Measurements from ENCODE around the gene ADCY5.

Gene ADCY5

DNA sequence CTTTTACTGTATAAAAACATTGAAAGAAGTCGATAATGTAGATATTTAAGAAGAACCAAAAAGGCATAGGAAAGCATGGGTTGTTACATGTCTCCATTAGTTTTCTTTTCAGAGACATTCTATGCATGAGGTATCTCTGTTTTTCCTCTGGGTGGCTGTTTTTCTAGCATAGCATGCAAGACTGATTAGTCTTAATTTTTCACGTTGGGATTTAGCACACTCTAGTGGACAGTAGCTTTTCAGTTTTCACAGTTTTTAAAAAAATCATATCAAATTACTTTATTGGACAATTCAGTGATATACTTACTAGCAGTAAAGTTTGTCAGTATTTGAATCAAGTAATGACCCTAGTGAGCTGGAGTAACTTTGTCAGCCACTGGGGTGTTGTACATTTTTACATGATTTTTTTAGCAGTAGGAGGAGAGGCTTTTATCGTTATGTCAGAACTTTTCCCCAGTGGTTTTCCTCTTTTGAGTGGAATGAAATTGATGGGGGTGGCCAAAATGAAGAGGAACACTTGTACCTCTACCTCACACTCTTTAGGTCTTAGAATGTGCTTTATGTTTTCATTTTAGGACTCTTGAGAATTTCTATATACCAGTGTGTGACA, 190.0 kb downstream of the ADCY5 start (continued):
- TF ChIP-seq ZNF473 (tag by site-specific recombination; IDR thresholded peaks at IDR 0.05) = no peak
- no peak for TF ChIP-seq ZNF121 (tag by site-specific recombination; IDR thresholded peaks at IDR 0.05)
- no peak for TF ChIP-seq ZNF792 (tag by site-specific recombination; IDR thresholded peaks at IDR 0.05)
- TF ChIP-seq, protein P1, sequence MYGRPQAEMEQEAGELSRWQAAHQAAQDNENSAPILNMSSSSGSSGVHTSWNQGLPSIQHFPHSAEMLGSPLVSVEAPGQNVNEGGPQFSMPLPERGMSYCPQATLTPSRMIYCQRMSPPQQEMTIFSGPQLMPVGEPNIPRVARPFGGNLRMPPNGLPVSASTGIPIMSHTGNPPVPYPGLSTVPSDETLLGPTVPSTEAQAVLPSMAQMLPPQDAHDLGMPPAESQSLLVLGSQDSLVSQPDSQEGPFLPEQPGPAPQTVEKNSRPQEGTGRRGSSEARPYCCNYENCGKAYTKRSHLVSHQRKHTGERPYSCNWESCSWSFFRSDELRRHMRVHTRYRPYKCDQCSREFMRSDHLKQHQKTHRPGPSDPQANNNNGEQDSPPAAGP (tag by site-specific recombination; IDR thresholded peaks at IDR 0.05) = no peak
- no peak for TF ChIP-seq ZNF621 (tag by site-specific recombination; IDR thresholded peaks at IDR 0.05)
- TF ChIP-seq ZNF132 (tag by site-specific recombination; IDR thresholded peaks at IDR 0.05; ENCODE audit: borderline replicate concordance) = no peak

GRCh38 chr3:123258359-123258758, 190.5 kb downstream of the ADCY5 start:
- Histone ChIP-seq H3K4me3 (ENCODE audit: low read depth, low read length) (no peak overlapping the region), H3K36me3 (ENCODE audit: control insufficient read depth in 2 of 2, insufficient read depth in 1 of 2, low read length in 2 of 2) (peaks cover 0 to 9% of the 10 kb centered on the region in 2 experiments; a peak in 2 of 3 replicates), H3K9me3 (ENCODE audit: control insufficient read depth, insufficient read depth, low read depth, low read length) (no peaks in the 10 kb centered on the region), H3K4me1 (ENCODE audit: control insufficient read depth, insufficient read depth, low read length) (peaks cover 2% of the 10 kb centered on the region; the same call in 1 of the 2 replicates), H3K27ac (ENCODE audit: extremely low read depth, low read depth, low read length) (no peak overlapping the region)
- ChIA-PET CTCF (interaction anchor here (0.7 to 1.6 kb wide), 4 partner anchors 275 to 850 kb away, joined by 3 to 6 read pairs (median 4); no protein-coding TSS in a partner anchor), POLR2A (no interaction called here)
- TF ChIP-seq ZNF19 (tag by site-specific recombination; IDR thresholded peaks at IDR 0.05; ENCODE audit: low read depth) (no peak), ZNF561 (tag by site-specific recombination; IDR thresholded peaks at IDR 0.05; ENCODE audit: borderline replicate concordance) (no peak), ZNF302 (tag by site-specific recombination; IDR thresholded peaks at IDR 0.05; ENCODE audit: low read depth) (no peak)

- ChIA-PET POLR2A (no interaction called here), CTCF (interaction anchor here (1.7 kb wide), 1 partner anchor 313 kb away, joined by 4 read pairs; no protein-coding TSS in a partner anchor)
- peaks cover 0 to 14% of the 10 kb centered on the region in 2 experiments; a peak in 2 of 3 replicates for H3K36me3 ChIP-seq (ENCODE audit: control insufficient read depth in 2 of 2, insufficient read depth in 1 of 2, low read length in 2 of 2)
- H3K9me3 ChIP-seq (ENCODE audit: control insufficient read depth, insufficient read depth, low read depth, low read length) = no peaks in the 10 kb centered on the region
- no peak for TF ChIP-seq ZFP3 (tag by site-specific recombination; IDR thresholded peaks at IDR 0.05; ENCODE audit: low read depth)
- TF ChIP-seq ZNF707 (tag by site-specific recombination; IDR thresholded peaks at IDR 0.05) = no peak
- TF ChIP-seq ZNF792 (tag by site-specific recombination; IDR thresholded peaks at IDR 0.05) = no peak
- TF ChIP-seq ZNF518A (tag by site-specific recombination; conservative IDR thresholded peaks at IDR 0.05; ENCODE audit: low read depth) = no peak
- TF ChIP-seq, protein P2, sequence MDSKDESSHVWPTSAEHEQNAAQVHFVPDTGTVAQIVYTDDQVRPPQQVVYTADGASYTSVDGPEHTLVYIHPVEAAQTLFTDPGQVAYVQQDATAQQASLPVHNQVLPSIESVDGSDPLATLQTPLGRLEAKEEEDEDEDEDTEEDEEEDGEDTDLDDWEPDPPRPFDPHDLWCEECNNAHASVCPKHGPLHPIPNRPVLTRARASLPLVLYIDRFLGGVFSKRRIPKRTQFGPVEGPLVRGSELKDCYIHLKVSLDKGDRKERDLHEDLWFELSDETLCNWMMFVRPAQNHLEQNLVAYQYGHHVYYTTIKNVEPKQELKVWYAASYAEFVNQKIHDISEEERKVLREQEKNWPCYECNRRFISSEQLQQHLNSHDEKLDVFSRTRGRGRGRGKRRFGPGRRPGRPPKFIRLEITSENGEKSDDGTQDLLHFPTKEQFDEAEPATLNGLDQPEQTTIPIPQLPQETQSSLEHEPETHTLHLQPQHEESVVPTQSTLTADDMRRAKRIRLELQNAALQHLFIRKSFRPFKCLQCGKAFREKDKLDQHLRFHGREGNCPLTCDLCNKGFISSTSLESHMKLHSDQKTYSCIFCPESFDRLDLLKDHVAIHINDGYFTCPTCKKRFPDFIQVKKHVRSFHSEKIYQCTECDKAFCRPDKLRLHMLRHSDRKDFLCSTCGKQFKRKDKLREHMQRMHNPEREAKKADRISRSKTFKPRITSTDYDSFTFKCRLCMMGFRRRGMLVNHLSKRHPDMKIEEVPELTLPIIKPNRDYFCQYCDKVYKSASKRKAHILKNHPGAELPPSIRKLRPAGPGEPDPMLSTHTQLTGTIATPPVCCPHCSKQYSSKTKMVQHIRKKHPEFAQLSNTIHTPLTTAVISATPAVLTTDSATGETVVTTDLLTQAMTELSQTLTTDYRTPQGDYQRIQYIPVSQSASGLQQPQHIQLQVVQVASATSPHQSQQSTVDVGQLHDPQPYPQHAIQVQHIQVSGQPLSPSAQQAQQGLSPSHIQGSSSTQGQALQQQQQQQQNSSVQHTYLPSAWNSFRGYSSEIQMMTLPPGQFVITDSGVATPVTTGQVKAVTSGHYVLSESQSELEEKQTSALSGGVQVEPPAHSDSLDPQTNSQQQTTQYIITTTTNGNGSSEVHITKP (tag by site-specific recombination; IDR thresholded peaks at IDR 0.05) = no peak
- no peak for TF ChIP-seq FEZF1 (tag by site-specific recombination; IDR thresholded peaks at IDR 0.05)
- no peak for TF ChIP-seq ZNF335 (tag by site-specific recombination; conservative IDR thresholded peaks at IDR 0.05)
- no peak for TF ChIP-seq ZBTB21 (tag by site-specific recombination; IDR thresholded peaks at IDR 0.05)
- TF ChIP-seq ZNF155 (tag by site-specific recombination; IDR thresholded peaks at IDR 0.05) = no peak
- no peak for TF ChIP-seq ZNF544 (tag by site-specific recombination; IDR thresholded peaks at IDR 0.05)
- TF ChIP-seq ZBTB1 (tag by site-specific recombination; IDR thresholded peaks at IDR 0.05) = no peak
- TF ChIP-seq YY1 (tag by site-specific recombination; IDR thresholded peaks at IDR 0.05) = no peak
- no peak for TF ChIP-seq ZNF830 (tag by site-specific recombination; IDR thresholded peaks at IDR 0.05; ENCODE audit: low read depth)
- no peak for TF ChIP-seq ZNF664 (tag by site-specific recombination; IDR thresholded peaks at IDR 0.05)
- no peak for TF ChIP-seq INSM2 (tag by site-specific recombination; IDR thresholded peaks at IDR 0.05)
- H3K4me3 ChIP-seq (ENCODE audit: low read depth, low read length) = no peak overlapping the region
- peaks cover 2% of the 10 kb centered on the region; the same call in 1 of the 2 replicates for H3K4me1 ChIP-seq (ENCODE audit: control insufficient read depth, insufficient read depth, low read length)
- no peak overlapping the region for H3K27ac ChIP-seq (ENCODE audit: extremely low read depth, low read depth, low read length)
Observed at GRCh38 chr3:123256256-123256655, 192.6 kb downstream of the ADCY5 start.
